HTERT RPE-1 (cell line): ENCODE data around the gene RRAGC.
"Not testable (repeated sequence)": the region's sequence is repeated elsewhere in the genome, so short reads cannot be mapped to it uniquely, and the experiment has no call there.

Source experiments
- in situ Hi-C: fragments of 300-500 bp; cut with MboI; formaldehyde crosslinking; loops from 4 replicates; pipeline ENCODE4 v1.14.3; 2020; ENCODE audit warnings: low sequenced_read_pairs

The RRAGC gene

GRCh38 chr1:38818175-38818976 is 41.2 kb downstream of the RRAGC start:
- in situ Hi-C loops = no loop called here

DNA sequence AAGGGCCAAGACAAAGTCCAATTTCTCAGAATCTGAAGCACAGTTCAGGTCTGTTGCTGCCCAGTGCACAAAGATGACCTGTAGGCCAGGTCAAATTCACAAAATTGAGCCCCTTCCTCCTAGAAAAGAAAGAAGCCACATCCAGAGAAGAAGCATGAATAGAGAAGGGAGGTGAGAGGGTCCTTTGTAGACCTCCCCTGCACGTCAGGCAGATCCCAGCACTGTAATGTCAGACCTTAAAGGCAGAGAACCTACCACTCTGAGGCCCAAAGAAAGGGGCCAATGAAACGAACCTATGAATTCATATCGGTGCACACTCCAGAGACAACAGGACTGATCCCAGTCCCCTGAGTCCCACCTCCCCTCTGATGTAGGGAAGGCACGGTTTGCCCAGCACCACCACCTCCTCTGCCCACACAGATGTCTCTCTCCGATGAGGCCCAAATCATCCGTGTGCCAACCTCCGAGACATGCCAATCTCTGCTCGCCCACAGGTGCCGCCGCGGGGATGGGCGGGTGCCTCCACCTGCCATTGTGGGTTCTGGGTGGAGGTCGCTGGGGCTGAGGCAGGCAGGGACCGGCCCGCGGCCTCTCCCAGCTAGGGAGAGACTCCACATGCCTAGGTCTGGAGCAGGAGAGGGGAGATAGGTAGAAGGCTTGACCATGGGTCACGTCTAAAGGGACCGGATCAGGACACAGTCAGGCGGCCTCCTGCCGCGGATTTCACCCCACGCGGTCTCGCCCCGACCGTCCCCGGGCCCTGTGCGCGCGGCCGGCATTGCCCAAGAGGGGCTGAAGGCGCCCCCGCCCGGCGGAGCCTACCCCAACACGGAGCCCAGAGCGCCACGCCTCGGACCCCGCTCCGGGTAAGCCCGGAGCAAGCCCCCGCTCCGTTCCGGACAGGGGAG is 42.1 kb downstream of the RRAGC start:
- in situ Hi-C loops = no loop called here

GRCh38 chr1:38815903-38816627 is 43.5 kb downstream of the RRAGC start:
- in situ Hi-C loops = no loop called here

- in situ Hi-C loops = no loop called here
Measured at GRCh38 chr1:38814984-38815464, 44.5 kb downstream of the RRAGC start.

DNA sequence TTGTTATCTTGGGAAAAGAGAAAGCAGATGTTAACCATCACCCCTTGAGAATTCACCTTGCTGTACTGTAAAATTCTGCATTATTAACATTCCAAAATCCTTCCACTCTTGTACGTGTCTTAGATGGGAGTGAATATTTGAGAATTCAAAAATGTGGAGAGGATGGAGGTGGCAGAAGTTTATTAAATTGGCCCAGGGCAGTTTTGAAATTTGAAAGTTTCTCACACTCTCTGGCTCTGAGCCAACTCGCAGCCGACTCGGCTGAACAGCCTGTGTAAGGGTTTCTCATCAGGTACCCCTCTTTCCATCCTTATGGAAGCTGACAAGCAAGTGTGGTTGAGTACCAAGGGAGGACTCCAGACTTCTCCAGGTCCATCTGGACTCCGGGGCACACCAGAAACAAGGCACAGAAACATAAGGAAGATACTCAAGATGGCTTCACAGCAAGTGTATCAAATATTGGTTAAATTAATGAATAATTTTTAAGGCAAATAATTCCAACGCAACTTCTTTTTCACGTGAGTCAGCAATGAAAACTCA is 45.1 kb downstream of the RRAGC start:
- in situ Hi-C loops = no loop called here

DNA sequence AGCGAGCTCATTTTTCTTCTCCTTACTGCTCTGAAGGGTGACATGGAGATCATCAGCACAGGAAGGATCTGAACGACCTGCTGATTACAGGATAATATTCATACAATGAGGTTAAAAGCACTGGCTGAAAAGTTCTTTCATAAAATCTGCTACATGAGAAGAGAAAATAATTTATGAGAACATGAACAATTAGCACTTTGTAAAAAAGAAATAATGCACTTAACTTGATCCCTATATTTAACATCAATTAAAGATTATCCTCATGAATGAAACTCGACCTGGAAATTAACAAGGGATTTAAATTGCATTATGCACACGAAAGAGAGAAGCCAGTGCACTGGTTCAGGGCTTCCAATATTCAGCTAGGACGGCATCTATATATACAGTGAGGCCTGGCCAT is 46.6 kb downstream of the RRAGC start:
- in situ Hi-C loops = no loop called here

DNA sequence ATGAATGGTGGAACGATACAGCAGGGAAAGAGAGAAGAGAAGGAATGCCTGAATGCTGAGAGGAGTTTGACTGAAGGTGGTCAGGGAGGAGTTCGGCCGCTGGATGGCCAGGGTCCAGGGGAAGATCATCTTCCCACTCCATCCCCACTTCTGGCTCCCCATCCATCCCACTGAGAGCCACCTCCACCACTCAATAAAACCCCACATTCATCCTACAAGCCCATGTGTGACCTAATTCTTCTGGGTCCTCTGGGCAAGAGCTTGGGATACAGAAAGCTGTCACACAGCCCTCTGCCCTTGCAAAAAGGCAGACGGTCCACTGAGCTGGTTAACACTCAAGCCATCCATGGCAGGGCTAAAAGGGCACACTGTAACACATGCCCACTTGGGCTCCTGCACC is 48.1 kb downstream of the RRAGC start:
- in situ Hi-C loops = not testable (repeated sequence)

DNA sequence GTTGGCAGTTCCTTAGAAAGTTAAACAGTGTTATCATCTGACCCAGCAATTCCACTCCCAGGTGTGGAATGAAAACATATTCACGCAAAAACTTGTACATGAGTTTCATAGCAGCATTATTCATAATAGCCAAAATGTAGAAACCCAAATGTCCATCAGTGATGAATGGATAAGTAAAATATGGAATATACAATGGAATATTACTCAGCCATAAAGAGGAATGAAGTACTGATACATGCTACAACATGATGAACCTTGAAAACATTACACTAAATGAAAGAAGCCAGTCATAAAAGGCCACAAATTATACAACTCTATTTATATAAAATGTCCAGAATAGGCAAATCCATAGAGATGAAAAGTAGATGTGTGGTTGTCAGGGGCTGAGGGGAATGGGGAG is 53.5 kb downstream of the RRAGC start:
- in situ Hi-C loops = no loop called here

GRCh38 chr1:38805036-38805435 is 54.5 kb downstream of the RRAGC start:
- in situ Hi-C loops = no loop called here

- in situ Hi-C loops = no loop called here
Measured at GRCh38 chr1:38804062-38804886, 55.3 kb downstream of the RRAGC start.

DNA sequence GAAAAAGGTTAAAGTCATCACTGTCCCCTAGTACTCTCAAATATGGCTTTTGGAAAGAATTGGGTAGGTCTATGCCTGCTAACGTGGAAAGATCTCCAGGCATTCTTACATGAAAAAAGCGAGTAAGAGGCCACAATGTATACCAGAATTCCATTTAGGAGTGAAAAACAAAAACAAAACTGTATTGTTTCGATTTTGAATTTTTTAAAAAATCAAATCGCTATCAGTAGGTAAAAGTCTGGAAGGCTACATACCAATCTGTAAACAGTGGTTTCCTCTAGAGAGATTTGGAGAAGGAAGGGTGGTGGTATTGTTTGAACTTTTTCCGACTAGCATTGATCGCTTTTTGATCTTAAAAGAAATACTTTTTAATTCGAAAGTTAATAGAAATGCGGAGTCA is 55.9 kb downstream of the RRAGC start:
- in situ Hi-C loops = no loop called here

- in situ Hi-C loops = no loop called here
Measured at GRCh38 chr1:38800720-38801671, 58.6 kb downstream of the RRAGC start.

GRCh38 chr1:38793299-38793698 is 66.3 kb downstream of the RRAGC start:
- in situ Hi-C loops = no loop called here

DNA sequence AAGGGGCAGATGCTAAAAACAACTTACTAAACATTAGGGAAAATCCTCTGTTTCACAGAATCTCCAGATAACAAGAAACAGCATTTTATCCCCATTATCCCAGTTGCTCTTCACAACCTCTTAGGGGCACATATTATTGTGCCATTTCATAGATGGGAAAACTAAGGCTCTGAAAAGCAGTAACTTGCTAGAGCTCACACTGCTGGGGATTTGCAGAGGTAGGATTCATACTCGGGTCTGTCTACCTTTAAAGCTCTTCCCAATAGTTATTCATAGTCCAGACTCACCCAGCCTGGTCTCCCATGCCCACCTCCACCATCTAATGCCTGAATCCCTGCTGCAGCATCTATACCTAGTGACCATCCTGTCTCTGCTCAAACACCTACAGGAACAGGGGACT is 67.7 kb downstream of the RRAGC start:
- in situ Hi-C loops = no loop called here

GRCh38 chr1:38791164-38791515 is 68.4 kb downstream of the RRAGC start:
- in situ Hi-C loops = no loop called here

DNA sequence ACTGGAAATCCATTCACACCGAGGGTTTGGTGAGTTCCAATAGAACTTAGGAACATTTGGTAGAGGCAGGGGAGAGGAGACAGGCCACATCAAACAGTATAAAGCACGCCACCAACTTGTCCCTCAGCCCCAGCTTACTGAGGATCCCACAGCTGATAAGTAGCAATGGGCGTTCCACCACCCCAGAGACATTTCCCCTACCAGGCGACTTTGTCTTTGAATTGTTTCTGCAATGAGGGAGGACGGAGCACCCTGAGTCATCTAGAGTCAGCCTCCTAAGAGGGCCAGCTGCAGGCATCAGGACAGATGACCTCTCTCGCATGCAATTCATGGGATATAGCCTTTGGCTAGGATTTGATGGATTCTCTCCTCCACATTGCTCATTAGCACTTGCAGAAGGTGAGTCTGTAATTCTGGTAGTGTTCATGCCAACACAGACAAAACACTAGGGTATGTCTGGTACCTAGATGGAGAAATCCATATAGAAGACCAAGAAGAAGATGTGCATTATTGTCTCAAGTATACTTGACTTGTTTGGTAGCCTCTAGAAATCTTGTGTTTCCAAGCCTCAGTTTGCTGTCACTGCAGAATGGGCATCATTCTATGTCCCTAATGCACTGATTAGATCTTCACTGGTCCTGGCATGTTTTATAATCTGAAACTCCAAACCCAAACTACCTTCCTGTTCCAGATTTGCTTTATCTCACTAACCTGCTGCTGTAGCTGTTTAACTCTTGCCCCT is 69.0 kb downstream of the RRAGC start:
- in situ Hi-C loops = no loop called here

GRCh38 chr1:38789498-38790169 is 69.9 kb downstream of the RRAGC start:
- in situ Hi-C loops = no loop called here
